HG03432 (cell line): ENCODE data around the gene RSPH6A.

Source experiments
- ATAC-seq: cut with Tn5 transposase; IDR thresholded peaks from one replicate; pipeline ENCODE4 v1.9.1; 2021; ENCODE audit warnings: mild to moderate bottlenecking, moderate library complexity; ENCODE audit not compliant: unreplicated experiment

RSPH6A gene

DNA sequence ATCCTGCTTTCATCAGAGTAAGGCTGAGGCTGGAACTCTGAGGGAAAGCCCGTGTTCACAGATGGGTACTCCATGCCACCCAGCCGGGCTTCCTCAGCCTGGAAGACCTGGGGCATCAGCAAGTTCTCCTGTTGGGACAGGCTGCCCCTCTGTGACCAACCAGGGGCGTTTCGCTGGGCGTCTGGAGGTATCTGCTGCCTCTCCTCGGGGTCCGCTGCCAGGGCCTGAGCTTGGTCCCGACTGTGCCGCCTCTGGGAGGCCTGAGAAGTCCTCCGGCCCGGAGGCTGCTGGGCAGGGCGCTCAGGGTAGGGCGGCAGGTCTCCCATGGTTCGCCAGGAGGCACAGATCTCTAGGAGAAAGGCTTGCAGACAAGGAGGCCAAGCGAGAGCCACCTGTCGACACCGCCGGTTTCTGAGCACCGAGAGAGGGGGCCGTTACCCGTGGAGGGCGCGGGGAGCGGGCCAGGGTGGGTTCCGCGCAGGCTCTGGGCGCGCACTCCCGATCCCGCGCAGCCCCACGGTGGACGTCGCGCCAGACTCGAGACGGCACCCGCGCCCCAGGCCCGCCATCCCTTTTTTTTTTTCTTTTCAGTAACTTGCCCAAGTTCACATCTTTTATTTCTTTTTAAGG is at the start of gene RSPH6A:
Gene RSPH6A (minus strand): TSS at position 458 of the 630 bp plus-strand sequence. CDS start 132 bp downstream, at position 326.
- ATAC-seq, result no peak

DNA sequence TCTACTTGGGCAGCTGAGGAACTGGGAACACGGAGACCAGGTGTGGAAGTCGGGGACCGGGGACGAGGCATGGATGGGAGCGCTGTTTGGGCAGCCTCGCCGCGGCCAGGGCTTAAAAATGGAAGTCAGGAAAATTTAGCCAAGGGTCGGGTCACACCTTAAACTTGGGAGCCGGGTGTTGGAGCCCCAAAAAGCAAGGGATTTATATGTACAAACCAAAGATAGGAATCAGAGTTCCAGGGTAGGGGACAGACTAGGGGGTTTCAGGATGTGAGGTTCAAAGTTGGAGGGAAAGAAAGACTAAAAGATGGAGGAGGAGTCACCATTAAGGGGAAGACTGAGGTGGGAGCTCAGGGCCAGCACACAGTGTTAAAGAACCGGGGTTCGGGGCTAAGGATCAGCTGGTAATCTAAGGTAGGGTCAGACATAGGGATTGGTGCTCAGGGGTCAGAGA is 49.5 kb upstream of the RSPH6A start:
- no peak for ATAC-seq

DNA sequence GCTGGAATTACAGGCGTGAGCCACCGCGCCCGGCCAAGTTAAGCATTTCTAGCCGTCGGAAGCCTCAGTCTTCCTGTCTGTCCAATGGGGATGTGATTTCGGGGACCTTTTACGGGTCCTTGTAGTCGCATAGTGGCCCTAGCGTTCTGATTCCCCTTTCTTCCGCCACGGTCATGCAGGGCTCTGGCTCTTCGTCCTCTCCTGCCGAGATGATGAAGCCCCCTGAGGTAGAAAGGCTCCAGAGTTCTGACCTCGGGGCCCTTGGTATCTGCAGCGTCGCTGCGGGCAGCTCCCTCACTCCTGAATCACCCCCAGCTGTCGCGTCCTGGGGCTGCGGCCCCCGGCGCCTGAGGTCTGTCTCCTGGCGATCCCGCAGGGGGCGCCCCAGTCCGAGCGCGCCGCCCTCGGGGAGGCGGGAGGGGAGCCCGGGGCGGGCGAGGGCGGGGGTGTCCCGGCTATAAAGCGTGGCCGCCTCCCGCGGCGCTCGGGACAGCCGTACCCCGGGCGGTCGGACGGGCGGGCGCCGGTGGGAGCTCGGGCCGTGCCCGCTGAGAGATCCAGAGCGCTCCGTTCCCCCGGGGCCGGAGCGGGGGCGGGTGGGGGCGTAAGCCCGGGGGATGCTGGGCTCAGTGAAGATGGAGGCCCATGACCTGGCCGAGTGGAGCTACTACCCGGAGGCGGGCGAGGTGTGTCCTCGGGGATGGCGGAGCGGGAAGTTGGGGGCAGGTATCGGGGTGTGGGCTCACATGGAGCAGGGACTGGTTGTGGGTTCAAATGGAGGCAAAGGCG is 48.9 kb upstream of the RSPH6A start, which contains the start of gene FOXA3:
Gene FOXA3 (plus strand): TSS at position 487 of the 789 bp plus-strand sequence. CDS start 131 bp downstream, at position 618.
- ATAC-seq, result peak; percentile 45

- no peak for ATAC-seq
Observed at GRCh38 chr19:45863335-45863839, 48.3 kb upstream of the RSPH6A start.

GRCh38 chr19:45862564-45863334 is 47.6 kb upstream of the RSPH6A start, which contains the start of gene SYMPK:
TSS of gene SYMPK (minus strand) at chr19:45863147. CDS start at chr19:45854495, 8,652 bp downstream.
- ATAC-seq, result peak; percentile 83

GRCh38 chr19:45862271-45862563 is 47.1 kb upstream of the RSPH6A start:
- no peak for ATAC-seq

DNA sequence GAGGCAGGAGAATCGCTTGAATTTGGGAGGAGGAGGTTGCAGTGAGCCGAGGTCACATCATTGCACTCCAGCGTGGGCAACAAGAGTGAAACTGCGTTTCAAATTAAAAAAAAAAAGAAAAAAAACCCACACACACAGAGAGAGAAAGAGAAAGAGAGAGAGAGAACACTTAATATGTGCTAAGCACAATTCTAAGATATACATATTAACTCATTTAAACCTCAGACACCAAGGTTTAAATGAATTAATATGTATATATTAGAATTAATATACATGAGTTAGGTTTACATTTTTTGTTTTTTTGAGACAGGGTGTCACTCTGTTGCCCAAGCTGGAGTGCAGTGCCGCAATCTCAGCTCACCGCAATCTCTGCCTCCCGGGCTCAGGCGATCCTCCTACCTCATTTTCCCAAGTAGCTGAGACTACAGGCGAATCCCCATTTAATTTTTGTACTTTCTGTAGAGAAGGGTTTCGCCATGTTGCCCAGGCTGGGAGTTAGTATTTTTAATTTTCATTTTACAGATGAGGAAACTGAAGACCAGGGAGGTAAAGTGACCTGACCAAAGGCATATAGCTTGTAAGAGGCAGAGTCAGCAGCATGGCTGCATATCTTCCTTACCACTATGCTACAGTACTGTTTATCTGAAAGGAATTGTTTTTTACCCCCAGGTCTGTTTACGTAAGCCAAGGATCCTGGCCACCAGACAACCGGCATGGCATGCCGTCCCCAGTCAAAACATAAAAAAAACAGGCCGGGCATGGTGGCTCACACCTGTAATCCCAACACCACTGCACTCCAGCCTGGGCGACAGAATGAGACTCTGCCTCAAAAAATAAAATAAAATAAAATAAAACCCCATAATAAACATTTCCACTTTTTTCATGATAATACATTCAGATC is 45.5 kb upstream of the RSPH6A start:
- no peak for ATAC-seq

- no peak for ATAC-seq
Observed at GRCh38 chr19:45854167-45854778, 39.2 kb upstream of the RSPH6A start.

DNA sequence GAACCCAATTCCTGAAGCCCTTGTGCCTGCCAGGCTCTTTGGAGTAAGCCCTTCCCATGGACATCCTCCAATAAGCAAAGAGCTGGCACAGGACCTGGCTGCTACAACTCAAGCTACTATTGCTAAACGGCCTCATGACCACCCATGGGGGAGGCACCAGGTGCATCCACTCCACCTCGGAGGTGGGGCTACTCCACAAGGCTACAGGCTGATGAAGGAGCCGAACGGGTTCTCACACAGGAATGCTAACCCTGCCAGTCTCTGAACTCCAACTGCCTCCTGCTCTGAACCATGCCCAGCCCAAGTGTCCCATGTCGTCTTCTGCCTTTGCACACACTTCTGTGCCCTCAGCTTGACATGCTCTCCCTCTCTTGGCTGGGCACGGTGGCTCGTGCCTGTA is 37.9 kb upstream of the RSPH6A start:
- no peak for ATAC-seq

- no peak for ATAC-seq
Observed at GRCh38 chr19:45852145-45852750, 37.1 kb upstream of the RSPH6A start.

GRCh38 chr19:45848922-45849321 is 33.8 kb upstream of the RSPH6A start:
- ATAC-seq, result no peak

DNA sequence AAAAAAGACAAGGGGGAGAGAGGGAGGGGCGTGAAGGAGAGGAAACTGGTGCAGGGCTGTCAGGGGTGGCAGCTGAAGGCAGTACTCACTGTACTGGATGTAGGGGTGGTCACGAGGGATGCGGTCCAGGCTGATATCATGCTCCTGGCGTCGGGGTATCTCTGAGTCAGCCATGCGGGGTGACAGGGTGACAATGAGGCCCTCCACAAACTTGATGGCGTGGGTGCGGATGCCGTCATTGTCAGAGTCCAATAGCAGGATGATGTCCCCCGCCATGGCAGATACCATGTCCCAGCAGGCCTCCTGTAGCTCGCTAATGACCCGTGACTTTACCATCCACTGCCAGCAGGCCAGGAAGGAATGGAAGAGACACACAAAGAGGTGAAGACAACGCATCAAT is 32.6 kb upstream of the RSPH6A start:
- no peak for ATAC-seq

GRCh38 chr19:45842198-45842597 is 27.1 kb upstream of the RSPH6A start:
- ATAC-seq, result no peak

- ATAC-seq, result no peak
Observed at GRCh38 chr19:45834970-45835369, 19.9 kb upstream of the RSPH6A start.

DNA sequence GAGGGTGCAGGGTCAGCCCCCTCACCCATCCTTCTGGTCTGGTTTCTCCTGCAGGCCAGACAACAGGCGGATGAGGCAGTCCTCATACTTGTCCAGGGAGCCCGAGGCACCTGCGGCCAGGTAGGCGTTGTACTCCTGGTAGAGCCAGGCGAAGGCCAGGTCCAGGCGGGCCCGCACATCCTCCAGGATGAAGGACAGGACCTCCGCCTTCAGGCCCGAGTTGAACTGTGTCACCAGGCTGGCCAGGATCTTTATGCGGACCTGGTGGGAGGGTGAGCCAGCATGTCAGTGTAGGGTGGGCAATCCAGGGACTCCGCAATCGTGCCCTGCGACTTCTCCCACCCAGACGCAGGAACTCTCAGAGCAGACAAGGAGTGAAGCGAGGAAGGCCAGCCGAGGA is 13.8 kb upstream of the RSPH6A start:
- ATAC-seq, result no peak

GRCh38 chr19:45828523-45828922 is 13.4 kb upstream of the RSPH6A start:
- ATAC-seq, result no peak

DNA sequence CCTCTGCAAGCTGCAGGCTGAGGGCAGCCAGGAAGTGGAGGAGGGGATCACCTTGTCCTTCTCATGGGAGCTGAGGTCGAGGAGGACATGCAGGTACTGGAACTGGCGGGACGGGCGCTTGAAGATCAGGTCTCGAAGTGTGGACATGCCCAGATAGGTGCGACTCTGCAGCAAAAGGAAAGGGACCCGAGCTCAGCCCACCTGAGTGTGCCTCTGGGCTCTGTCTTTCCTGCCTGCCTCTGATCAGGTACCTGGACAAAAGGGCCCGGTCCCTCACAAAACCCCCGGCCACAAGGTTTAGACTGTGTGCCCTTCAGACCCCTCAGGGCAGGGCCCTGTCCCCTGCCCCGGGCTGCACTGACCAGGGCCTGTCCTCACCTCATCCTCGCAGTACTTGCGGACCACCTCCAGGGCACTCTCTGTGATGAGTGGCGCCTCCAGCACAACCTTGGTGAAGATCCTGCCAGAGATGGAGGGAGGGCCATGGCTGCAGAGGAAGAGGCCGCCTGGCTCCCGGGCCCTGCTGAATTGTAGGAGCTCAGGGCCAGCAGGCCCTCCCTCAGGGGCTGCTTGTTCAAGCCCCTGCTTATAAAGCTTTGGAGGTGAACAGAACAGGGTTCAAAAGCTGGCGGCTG is 12.5 kb upstream of the RSPH6A start:
- no peak for ATAC-seq

DNA sequence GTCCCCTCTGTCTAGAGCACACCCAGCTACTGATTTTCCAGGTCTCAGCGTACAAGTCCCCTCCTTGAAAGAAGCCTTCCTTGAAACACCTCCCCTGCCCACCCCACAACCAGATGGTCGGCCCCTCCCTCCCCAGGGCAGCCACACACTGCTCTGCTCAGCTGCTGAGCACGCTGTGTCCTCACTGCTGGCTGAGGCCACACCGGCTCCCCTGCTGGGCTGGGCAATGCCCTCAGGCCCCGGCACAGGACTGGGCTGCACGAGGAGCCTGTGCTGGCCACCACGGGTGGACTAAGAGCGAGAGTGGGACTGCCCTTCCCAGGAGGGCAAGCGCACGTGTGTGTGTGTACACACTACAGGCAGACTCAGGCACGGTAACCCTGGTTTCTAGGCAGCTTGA is 11.8 kb upstream of the RSPH6A start:
- ATAC-seq, result no peak
